Lung (tissue), 12 donors: ENCODE measurements around the gene TNF. TPM values are rescaled to one million over a fixed set of nuclear protein-coding genes. Genes with fewer than 3 reads are reported as not detected.

Experiments
- ATAC-seq: fragments of 200-7000 bp; cut with Tn5 transposase; one replicate; pipeline ENCODE4 v1.9.1; 2020; ENCODE audit warnings: moderate number of reproducible peaks; ENCODE audit not compliant: insufficient read depth, low FRiP score
- DNase-seq, 3 donors: peaks; one replicate each; pipeline ENCODE4 v3.0.0-alpha.2; 2013 to 2017
- H3K27ac ChIP-seq, 2 donors: one replicate each; pipeline ENCODE4 v1.5.1; 2013; ENCODE audit warnings: mild to moderate bottlenecking in 2 of 2, moderate library complexity in 2 of 2, control low read depth in 1 of 2, inconsistent platforms in 1 of 2, low read depth in 1 of 2, low read length in 1 of 2
- H3K27me3 ChIP-seq, 3 donors: one replicate each; pipeline ENCODE4 v1.5.1; 2013; ENCODE audit warnings: low read length in 2 of 3; ENCODE audit not compliant: control insufficient read depth in 3 of 3, insufficient read depth in 3 of 3
- H3K36me3 ChIP-seq, 4 donors: one replicate each; pipeline ENCODE4 v1.5.1; 2013; ENCODE audit warnings: low read length in 4 of 4, mild to moderate bottlenecking in 1 of 4, moderate library complexity in 1 of 4; ENCODE audit not compliant: control insufficient read depth in 4 of 4, insufficient read depth in 4 of 4
- H3K4me1 ChIP-seq, 5 donors: one replicate each; pipeline ENCODE4 v1.5.1; 2013; ENCODE audit warnings: low read length in 5 of 5, mild to moderate bottlenecking in 2 of 5, moderate library complexity in 1 of 5; ENCODE audit not compliant: control insufficient read depth in 5 of 5, insufficient read depth in 5 of 5
- H3K4me3 ChIP-seq: one replicate; pipeline ENCODE4 v1.5.1; 2013; ENCODE audit warnings: mild to moderate bottlenecking, control low read depth, moderate library complexity
- H3K9ac ChIP-seq, 2 donors: one replicate each; pipeline ENCODE4 v1.5.1; 2013; ENCODE audit warnings: low read length in 2 of 2, control low read depth in 1 of 2; ENCODE audit not compliant: insufficient read depth in 1 of 2
- H3K9me3 ChIP-seq, 4 donors: one replicate each; pipeline ENCODE4 v1.5.1; 2013; ENCODE audit warnings: low read length in 3 of 4, mild to moderate bottlenecking in 1 of 4, moderate library complexity in 1 of 4; ENCODE audit not compliant: control insufficient read depth in 4 of 4, insufficient read depth in 3 of 4
- WGBS, 2 donors: extraction: QIAGEN DNeasy Blood & Tissue Kit; methylation state at CpG; one replicate each; pipeline ENCODE4 v1.1.7; 2013; 5-methylcytosine and 5-hydroxymethylcytosine counted together
- polyA plus RNA-seq, 2 donors: library from polyadenylated mRNA; stranded (reverse); fragments of 200-250 nt; gene quantifications; one replicate each; pipeline ENCODE4 v1.2.1, GENCODE V29; 2013
- total RNA-seq, 2 donors: library from RNA; depleted of rRNA in 1 of 2; stranded (reverse); fragments of >200 nt in 1 of 2; gene quantifications; one replicate each; pipeline ENCODE4 v1.2.1, GENCODE V29; 2014 to 2021
- TF ChIP-seq, protein P1 (sequence below): IDR thresholded peaks from 2 replicates; pipeline ENCODE4 v1.5.1; 2012; ENCODE audit warnings: mild to moderate bottlenecking; ENCODE audit errors: control extremely low read depth, extremely low read depth
- donor health status: control.
- donor health status: control.
- donor health status: Bipolar disorder and iron deficiency.
- donor health status: healthy.
- donor health status: DM: yes; HTN: yes; CAD: no.

The TNF gene
- total and polyA plus RNA-seq, 4 donors: 0.23 to 15.7 (median 4.1) TPM

GRCh38 chr6:31615748-31616147 is 40.4 kb downstream of the TNF start:
- peaks cover 0 to 20% (median 0%) of the 10 kb centered on the region in 5 donors for H3K4me1 ChIP-seq
- no peak overlapping the region for H3K4me3 ChIP-seq
- ATAC-seq (no peak), DNase-seq (no peak)
- H3K9ac ChIP-seq: no peak overlapping the region
- H3K27ac ChIP-seq: peak overlapping the region in 1 of 2 donors; percentile 23
- TF ChIP-seq, protein P1, sequence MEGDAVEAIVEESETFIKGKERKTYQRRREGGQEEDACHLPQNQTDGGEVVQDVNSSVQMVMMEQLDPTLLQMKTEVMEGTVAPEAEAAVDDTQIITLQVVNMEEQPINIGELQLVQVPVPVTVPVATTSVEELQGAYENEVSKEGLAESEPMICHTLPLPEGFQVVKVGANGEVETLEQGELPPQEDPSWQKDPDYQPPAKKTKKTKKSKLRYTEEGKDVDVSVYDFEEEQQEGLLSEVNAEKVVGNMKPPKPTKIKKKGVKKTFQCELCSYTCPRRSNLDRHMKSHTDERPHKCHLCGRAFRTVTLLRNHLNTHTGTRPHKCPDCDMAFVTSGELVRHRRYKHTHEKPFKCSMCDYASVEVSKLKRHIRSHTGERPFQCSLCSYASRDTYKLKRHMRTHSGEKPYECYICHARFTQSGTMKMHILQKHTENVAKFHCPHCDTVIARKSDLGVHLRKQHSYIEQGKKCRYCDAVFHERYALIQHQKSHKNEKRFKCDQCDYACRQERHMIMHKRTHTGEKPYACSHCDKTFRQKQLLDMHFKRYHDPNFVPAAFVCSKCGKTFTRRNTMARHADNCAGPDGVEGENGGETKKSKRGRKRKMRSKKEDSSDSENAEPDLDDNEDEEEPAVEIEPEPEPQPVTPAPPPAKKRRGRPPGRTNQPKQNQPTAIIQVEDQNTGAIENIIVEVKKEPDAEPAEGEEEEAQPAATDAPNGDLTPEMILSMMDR: no peak
- H3K36me3 ChIP-seq: no peaks in the 10 kb centered on the region
- no peaks in the 10 kb centered on the region for H3K9me3 ChIP-seq
- H3K27me3 ChIP-seq: no peaks in the 10 kb centered on the region
- WGBS, 2 donors: 39 to 52% methylated on average over 7 of the region's 7 CpGs

DNA sequence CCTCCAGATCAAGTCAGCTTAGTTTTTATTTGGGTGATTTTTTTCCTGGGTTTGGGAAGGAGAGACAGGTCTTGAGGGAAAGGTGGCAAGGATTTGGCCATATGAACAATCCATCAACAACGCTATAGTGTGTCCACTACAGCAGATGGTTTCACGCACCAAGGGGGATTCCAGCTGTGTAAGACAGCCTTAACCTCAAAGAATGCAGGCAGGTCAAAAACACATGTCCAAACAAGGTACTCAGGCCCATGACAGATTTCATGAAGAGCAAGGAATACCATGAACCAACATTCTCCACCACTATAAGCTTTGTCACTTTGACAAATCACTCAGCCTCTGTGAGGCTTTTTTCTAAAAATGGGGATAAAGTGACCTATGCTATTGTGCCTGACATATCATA is 41.6 kb downstream of the TNF start:
- Histone ChIP-seq H3K27me3 (no peaks in the 10 kb centered on the region), H3K9me3 (no peaks in the 10 kb centered on the region), H3K27ac (no peak overlapping the region), H3K36me3 (peaks cover 0 to 4% (median 0%) of the 10 kb centered on the region in 4 donors), H3K4me1 (peaks cover 0 to 20% (median 2%) of the 10 kb centered on the region in 5 donors), H3K4me3 (no peak overlapping the region), H3K9ac (no peak overlapping the region)
- TF ChIP-seq, protein P1: no peak
- ATAC-seq (no peak), DNase-seq (no peak)
- WGBS, 2 donors: 90 to 93% methylated on average over 2 of the region's 2 CpGs

- Histone ChIP-seq H3K27ac (peak overlapping the region; percentile 90 to 100), H3K27me3 (no peaks in the 10 kb centered on the region), H3K36me3 (peaks cover 8 to 22% (median 16%) of the 10 kb centered on the region in 4 donors), H3K9me3 (no peaks in the 10 kb centered on the region), H3K4me3 (peak overlapping the region; percentile 29), H3K4me1 (peaks cover 2 to 17% (median 4%) of the 10 kb centered on the region in 5 donors), H3K9ac (peak overlapping the region; percentile 72 to 90)
- ATAC-seq: peak; percentile 87
- peak; percentile 99 to 100 (median 100) for DNase-seq
- 0% methylated on average over 50 of the region's 50 CpGs for WGBS, 2 donors
- TF ChIP-seq, protein P1: no peak
Observed at GRCh38 chr6:31619805-31620585, 44.6 kb downstream of the TNF start.
